Melanocyte of skin (primary cell): ENCODE measurements around the gene OR4M1. TPM values are rescaled to one million over a fixed set of nuclear protein-coding genes. Genes with fewer than 3 reads are reported as not detected.

Experiments used
- total RNA-seq, 2 donors: library from RNA; depleted of rRNA; stranded (reverse); fragments of >200 nt; gene quantifications; 2 replicates each; pipeline ENCODE4 v1.2.3, GENCODE V29; 2012

The OR4M1 gene
- total RNA-seq: not detected

DNA sequence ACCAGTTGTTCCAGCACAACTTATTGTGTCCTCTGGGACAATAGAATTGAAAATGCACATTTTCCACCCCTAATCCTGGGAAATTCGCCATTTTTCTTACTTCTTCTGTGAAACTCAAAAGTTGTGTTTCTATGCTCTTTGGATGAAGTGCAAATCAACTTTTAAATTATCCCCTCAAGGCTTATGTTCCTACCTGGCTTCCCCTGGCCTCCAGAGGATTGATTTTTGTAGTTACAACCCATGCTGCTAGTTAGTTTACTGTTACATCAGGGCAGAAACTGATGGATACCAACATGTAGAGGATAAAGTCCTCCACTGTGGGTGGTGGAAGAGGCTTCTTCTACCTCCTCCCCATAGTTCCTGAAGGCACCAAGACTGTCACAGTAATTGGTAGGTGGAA lies at the start of gene OR4M1:
TSS of gene OR4M1 (plus strand) at position 301 of the 400 bp plus-strand sequence. CDS start 6,819 bp downstream, outside the sequence.

GRCh38 chr14:19743256-19743655 lies 30.0 kb upstream of the OR4M1 start, which contains the start of gene OR4Q3:
TSS of gene OR4Q3 (plus strand) at chr14:19743571.

GRCh38 chr14:19803470-19803869 lies 30.2 kb downstream of the OR4M1 start, which contains the start of gene OR4N2:
TSS of gene OR4N2 (plus strand) at chr14:19803770. CDS start at chr14:19827449, 23,679 bp downstream.

Other genes with a start within 250 kb of the OR4M1 start
- gene OR11H2, start 59.6 kb upstream of the OR4M1 start, total RNA-seq: not detected
- gene OR4Q3, start 29.9 kb upstream of the OR4M1 start, total RNA-seq: not detected
- gene OR4N2, start 30.3 kb downstream of the OR4M1 start, total RNA-seq: not detected
- gene OR4K2, start 101.6 kb downstream of the OR4M1 start, total RNA-seq: not detected
- not detected for gene OR4K5, start 147.1 kb downstream of the OR4M1 start, total RNA-seq
- not detected for gene OR4K1, start 157.4 kb downstream of the OR4M1 start, total RNA-seq
- not detected for gene OR4K15, start 202.1 kb downstream of the OR4M1 start, total RNA-seq
- not detected for gene OR4Q2, start 228.7 kb downstream of the OR4M1 start, total RNA-seq
- not detected for gene OR4K14, start 245.8 kb downstream of the OR4M1 start, total RNA-seq